Right kidney (tissue), 1 donor: ENCODE data around the gene FPR2.
"Not testable (repeated sequence)": the region's sequence is repeated elsewhere in the genome, so short reads cannot be mapped to it uniquely, and the experiment has no call there.

ENCODE experiments used
- DNase-seq: peaks from one replicate; pipeline ENCODE4 v3.0.0-alpha.2; 2016

Gene FPR2

DNA sequence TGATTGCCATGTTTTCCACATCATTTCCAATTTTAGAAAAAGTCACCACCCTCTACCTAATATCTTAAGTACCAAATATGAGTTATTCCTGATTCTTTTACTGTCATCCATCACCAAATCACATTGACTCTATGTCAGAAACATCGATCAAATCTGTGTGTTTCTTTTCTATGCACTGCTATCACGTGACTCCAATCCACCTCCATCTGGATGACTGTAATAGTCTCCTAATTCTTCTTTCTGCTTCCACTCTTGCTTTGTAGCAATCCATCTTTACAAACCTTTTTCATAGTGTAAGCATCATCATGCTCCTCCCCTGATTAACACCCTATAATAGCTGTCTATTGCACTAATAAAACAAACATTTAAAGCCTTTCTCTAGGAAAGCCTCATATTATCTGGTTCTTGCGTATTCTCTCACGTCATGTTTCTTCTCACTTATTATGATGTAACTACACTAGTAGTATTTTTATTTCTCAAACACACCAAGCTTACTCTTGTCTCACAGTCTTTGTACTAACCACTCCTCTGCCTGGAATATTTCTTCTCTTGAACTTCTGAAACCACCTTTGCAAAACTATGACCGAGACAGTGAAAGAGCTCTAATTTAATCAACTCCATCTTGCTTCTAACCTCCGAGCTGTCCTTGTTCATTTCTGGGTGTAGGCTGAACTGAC lies 23.3 kb downstream of the FPR2 start:
- DNase-seq: no peak

DNA sequence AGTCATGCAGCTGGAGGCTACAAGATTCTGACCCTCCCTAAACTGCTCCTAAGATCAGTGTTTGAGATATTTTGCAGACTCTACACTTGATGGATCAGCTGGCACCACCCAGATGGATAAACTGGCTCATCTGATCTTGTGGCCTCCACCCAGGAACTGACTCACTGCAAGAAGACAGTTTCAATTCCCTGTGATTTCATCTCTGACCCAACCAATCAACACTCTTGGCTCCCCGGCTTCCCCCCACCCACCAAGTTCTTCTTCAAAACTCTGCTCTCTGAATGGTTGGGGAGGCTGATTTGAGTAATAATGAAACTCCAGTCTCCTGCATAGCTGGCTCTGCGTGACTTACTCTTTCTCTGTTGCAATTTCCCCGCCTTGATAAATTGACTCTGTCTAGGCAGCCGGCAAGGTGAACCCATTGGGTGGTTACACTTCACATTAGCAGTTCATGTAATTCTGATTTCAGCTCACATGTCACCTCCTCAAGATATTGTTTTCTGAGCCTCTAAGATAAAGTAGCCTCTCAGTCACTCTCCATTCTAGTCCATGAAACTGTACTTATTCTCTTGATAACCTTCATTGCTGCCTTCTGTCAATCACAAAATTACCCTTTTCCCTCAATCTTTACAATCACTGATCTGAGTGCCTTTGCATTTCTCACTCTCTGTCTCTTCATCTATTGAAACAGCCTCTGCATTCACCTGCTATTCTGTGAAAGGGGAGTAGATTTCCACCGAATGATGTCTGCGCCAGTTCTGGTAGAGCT lies 24.1 kb downstream of the FPR2 start:
- DNase-seq: no peak

- DNase-seq: no peak
Observed at GRCh38 chr19:51786646-51787494, 25.9 kb downstream of the FPR2 start.

GRCh38 chr19:51788029-51788428 lies 27.0 kb downstream of the FPR2 start:
- DNase-seq: no peak

- DNase-seq: no peak
Observed at GRCh38 chr19:51789061-51789795, 28.2 kb downstream of the FPR2 start.

GRCh38 chr19:51792932-51793331 lies 32.0 kb downstream of the FPR2 start:
- no peak for DNase-seq

DNA sequence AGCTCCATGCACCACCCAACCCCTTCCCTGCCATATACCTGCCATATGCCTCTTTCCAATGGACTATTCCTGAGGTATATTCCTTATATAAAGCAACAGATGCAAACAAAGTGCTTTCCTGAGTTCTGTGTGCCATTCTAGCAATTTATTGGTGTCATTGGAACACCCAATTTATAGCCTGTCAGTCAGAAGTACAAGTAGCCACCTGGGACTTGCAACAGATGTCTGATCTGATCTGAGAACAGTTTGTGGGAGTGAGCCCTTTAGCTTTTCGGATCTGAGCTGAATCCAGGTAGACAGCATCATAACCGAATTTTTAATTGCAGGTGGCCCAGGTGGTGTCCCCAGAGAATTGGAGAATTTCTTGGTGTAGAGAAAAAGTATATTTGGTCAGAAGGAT lies 33.0 kb downstream of the FPR2 start:
- no peak for DNase-seq

DNA sequence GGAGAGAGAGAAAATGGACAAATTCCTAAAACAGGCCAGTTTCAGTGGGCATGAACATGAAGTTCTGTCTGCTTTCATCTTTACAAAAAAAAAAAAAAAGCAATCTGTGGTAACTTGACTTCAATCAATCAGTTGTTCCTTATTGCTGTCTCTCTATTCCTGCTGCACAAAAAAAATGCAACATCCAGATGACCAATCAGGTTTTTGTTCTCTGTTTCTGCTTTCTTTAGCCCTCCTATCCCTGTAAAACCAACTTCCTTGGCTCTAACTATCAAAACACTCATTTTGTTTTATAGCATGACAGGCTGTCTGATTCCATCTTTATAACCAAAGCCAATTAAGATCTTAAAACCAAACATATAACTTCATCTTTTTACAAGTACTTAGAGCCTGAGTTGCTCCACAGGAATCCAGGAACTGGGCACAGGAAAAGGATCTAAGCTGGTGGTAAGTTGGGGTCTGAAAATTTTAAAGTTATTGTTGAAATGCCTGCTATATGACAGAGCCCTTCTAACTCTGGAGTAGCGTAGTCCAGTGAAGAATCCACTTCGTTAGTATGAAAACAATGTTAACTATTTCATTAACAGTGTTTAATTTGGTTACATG lies 34.0 kb downstream of the FPR2 start, which contains the start of gene FPR3:
FPR3 (plus strand) TSS at position 273 of the 606 bp plus-strand sequence. CDS start 28,592 bp downstream, outside the sequence.
- DNase-seq: no peak

DNA sequence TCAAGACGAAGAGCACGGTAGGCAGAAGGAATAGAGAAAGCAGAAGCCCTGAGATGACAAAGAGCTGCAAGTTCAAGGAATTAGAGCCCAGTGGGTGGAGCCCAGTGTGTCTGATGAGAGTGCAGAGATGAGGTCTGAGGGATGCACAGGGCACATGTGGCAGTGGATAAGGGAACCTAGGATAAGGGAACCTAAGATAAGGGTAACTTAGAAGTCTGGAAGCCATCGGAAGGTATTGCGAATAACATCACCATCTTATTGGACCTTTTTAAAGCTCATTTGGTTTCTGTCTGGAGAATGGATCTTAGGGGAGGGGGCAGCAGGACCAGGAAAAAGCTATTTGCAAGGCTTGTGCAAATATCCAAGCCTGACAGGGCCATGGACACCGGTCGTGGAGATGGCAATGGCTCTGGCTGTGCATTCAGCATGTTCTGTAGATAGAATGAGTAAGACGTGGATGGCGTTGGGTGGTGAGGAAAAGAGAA lies 35.3 kb downstream of the FPR2 start:
- DNase-seq: no peak

GRCh38 chr19:51797480-51797879 lies 36.5 kb downstream of the FPR2 start:
- DNase-seq: no peak

DNA sequence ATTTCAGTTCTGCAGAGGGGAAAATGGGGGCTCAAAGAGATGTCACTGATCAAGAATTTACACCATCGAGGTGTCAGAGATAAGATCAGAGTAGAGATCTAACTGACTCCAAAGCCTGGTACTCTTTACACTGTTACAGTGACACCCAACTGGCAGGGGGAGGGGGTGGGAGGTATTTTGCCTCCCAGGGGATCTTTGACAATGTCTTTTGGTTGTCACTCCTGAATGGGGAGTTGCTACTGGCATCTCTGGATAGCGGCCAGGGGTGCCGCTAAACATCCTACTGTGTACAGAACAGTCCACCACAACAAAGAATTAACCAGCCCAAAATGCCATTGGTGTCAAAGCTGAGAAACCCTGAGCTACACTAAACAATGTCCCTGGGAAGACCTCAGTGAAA lies 37.1 kb downstream of the FPR2 start:
- DNase-seq: no peak

DNA sequence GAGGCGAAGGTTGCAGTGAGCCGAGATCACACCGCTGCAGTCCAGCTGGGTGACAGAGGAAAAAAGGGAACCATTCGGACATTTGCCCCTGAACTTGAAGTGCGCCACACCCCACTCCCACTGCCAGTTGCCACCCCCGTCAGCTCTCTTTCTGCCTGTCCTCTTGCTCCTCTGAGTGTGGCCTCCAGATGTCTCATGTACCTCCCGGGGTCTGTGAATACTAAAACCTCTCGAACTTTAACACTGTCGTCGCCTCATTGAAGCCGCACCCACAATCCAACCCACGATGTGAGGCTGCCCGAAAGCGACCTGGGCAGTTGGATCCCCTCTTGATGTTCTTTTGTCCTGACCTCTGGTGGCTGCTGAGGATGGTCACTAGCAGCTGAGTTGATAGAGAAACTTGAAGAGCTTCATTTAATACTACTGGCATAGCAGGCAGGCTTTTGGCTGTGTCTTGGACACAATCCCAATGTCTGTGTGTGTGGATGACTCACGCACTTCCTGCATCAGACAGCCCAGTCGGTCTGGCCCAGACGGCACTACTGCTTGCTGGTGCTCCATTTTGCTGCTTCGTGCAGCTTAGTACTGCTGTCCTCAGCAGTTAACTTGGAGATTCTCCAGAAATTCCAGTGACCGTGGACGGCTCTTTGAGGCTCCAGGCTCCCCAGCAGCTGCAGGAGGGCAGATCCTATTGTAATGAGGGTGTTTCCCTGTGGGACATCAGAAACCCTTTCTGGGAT lies 38.2 kb downstream of the FPR2 start:
- no peak for DNase-seq

DNA sequence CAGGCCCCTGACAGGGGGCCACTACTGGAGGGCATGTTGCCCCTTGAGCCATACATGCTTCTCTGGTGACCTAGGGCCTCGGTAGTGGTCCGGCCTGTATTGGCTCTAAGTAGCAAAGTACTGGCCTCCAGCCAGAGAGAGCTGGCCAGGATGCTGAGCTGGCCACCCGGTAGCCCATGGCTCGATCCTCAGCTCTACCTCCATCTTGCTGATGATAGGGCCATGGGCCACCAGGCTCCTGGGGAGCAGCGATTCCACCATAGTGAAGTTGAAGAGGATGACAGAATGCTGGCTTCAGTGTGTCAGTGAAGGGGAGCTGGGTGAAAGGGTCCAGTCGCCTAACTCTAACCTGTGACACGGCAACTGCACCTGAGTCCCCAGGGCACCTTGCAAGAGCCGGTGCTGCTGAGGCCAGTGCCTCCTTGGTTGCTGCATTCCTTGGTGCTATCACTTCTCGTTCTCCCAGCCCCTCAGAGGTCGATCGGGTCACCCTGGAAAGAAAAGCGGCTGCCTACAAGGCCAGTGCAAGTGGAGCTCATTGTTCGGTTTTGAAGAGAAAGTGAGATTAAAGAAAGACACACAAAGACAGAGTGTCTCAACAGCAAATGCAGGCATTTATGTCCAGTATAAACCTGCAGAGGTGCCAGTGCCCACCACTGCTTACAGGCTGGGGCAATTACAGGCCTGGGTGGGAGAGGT lies 38.9 kb downstream of the FPR2 start:
- DNase-seq: no peak

DNA sequence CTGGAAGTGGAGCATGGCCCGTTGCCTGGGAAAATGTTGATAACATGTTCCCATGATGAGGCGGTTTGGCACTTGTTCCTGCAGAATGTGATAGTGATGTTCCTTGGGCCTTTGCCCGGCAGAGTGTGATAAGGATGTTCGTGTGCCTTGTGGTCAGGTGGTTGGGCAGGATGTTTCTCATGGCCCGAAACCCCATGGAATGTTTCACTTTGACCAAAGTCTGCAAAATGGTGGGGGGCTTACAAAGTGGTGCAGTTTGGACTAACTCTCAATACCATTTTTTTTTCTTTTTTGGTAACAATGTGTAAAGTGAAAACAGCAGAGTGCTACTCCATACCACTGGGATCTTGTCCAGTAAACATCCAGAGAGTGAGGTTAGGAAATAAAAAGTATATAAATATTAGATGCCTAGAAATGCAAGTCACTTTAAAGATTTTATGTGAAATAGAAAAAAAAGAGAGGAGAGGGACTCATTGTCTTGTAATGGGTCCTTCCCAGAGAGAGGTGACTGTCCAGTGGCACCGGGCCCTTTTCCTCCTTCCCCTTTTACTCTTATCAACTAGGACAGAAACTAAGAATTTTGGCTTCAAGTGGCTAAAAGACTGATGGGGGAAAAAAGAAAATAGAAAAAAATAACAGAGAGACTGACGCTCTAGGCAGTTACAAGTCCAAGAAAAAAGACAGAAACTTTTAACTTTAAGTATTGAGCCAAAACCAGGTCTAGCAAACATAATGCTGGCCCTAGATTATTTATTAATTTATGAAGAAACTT lies 39.7 kb downstream of the FPR2 start:
- no peak for DNase-seq

DNA sequence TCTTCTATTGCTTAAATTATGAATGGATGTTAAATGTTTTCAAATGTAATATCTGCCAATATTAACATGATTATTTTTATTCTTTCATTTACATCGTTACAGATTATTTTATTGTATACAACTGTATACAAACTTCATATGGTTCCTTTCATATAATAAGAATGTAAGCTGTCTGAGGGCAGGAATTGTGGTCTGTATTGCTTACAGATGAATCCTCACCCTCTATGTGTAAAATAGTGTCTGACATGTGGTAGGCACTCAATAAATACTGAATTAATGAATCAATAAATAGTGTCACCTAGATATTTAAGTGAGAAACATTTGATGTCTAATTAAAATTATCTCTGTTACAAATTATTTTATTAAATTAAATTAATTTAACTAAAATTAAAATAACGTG lies 41.8 kb downstream of the FPR2 start:
- no peak for DNase-seq

DNA sequence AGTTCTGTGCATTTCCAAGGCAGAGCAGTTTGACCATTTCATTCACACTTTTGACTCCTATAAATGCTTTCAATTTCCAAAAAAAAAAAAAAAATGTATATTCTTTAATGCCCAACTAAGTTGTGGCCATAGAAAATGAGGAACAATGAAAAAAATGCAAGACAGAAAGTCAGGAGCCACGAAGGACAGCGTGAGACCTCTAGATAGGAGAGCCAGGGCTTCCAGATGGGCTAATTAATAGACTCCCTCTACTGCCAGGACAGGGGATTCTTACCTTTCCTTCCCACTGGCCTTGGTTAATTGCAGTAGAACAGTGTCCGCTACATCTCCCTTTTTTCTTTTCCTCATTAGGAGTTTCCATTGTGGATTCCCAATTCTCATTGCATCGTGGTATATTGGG lies 42.5 kb downstream of the FPR2 start:
- no peak for DNase-seq

DNA sequence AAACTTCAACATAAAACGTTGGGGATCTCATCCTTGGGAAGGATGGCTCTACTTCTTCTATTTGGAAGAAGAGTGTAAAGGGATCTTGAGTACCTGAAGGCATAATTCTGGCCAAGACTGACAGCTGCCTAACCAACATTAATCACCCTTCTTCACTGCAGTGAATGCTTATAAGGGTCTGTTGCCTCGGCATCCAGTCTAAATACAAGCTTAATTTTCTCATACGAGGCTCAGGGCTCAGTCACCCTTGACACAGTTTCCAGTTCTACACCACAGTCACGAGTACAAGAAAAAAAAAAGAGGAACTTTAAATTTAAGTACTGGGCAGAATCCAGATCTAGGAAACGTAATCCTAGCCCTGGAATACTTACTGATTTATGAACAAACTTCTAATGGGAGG lies 43.0 kb downstream of the FPR2 start:
- DNase-seq: no peak

GRCh38 chr19:51804789-51805188 lies 43.8 kb downstream of the FPR2 start:
- DNase-seq: not testable (repeated sequence)

GRCh38 chr19:51805396-51805795 lies 44.4 kb downstream of the FPR2 start:
- not testable (repeated sequence) for DNase-seq
